Activated naive CD8-positive, alpha-beta T cell treated with anti-CD3 and anti-CD28 coated beads for 36 hours (primary cell): ENCODE data around the gene SCN2B. TPM values are rescaled to one million over a fixed set of nuclear protein-coding genes. Genes with fewer than 3 reads are reported as not detected.
A peak's percentile ranks its signal among the peaks of the same experiment; 100 is the strongest.

ENCODE experiments used
- DNase-seq: peaks from one replicate; pipeline ENCODE4 v3.0.0; 2021
- H3K27ac Mint-ChIP-seq: one replicate; pipeline ENCODE4 v1.8.0; 2022; ENCODE audit warnings: mild to moderate bottlenecking, moderate library complexity, mixed read lengths
- H3K27me3 Mint-ChIP-seq: one replicate; pipeline ENCODE4 v1.8.0; 2022; ENCODE audit warnings: mild to moderate bottlenecking, mixed read lengths
- H3K36me3 Mint-ChIP-seq: one replicate; pipeline ENCODE4 v1.8.0; 2021; ENCODE audit warnings: mild to moderate bottlenecking, mixed read lengths
- H3K4me1 Mint-ChIP-seq: one replicate; pipeline ENCODE4 v1.8.0; 2021; ENCODE audit warnings: mixed read lengths
- H3K4me3 Mint-ChIP-seq: one replicate; pipeline ENCODE4 v1.8.0; 2022; ENCODE audit warnings: mild to moderate bottlenecking, moderate library complexity, mixed read lengths
- H3K9me3 Mint-ChIP-seq: one replicate; pipeline ENCODE4 v1.8.0; 2022; ENCODE audit warnings: mixed read lengths
- total RNA-seq, 2 experiments: library from RNA; stranded (reverse); gene quantifications; one replicate each; pipeline ENCODE4 v1.2.3, GENCODE V29; 2021

SCN2B gene
- total RNA-seq, 2 experiments from 2014 or later = not detected

DNA sequence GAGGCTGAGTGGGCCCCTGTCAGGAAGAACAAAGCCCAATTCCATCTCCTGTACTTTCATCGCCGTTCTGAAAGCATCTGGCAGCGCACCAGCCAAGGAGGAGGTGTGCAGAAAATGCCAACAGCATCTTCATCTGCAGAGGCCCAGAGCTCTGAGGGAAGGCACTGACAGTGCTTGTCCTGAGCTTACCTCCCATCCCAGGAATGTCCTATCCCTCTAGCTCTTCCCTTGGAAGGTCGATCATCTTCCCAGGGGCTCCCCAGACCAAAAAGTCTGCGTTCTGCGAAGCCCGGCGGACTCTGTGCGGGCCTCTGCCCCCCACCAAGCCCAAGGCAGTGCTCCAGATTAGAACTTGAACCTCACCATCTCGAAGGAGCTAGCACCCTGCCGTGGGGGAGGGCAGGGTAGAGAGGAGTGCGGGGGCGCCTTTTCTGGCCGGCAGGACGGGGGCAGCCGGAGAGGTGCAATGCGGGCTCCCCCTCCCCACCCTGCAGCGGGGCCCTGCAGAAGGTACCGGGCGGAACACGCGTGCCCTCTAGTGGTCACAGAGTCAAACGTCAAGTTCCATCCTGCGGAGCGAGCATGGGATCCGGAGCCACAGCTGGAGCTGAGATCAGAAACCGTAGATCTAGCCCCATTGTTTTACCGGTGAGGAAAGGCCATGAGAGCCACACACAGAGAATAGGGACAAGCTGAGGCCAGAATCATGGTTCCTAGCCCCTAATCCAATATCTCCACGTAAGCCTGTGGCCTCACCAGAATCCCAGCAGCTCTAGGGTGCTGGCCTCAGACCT is 5.0 kb downstream of the SCN2B start:
- Mint-ChIP-seq H3K4me1 (peaks cover 6% of the 10 kb centered on the region), H3K9me3 (no peaks in the 10 kb centered on the region), H3K36me3 (no peaks in the 10 kb centered on the region), H3K27me3 (peaks cover 17% of the 10 kb centered on the region), H3K4me3 (no peak overlapping the region), H3K27ac (no peak overlapping the region)
- peak; percentile 73 for DNase-seq

DNA sequence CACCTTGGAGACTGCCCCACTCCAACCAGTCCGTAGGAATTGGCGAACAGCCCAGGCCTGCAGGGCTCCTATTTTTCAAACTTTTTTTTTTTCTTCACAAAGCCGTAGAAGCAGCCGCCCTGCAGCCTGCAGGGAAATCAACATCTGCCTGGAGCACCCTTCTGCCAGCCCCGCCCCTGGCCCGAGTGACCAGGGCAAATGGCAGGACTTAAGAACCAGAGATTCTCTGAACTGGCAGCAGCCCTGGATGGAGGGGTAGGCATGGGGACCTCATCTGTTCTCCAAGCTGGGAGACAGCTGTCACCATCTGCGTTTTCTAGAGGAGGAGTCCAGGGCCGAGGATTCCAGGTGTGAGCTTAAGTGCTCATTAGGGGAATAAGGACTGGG is 5.6 kb downstream of the SCN2B start:
- H3K4me1 Mint-ChIP-seq = peaks cover 6% of the 10 kb centered on the region
- no peaks in the 10 kb centered on the region for H3K9me3 Mint-ChIP-seq
- H3K27ac Mint-ChIP-seq = no peak overlapping the region
- H3K4me3 Mint-ChIP-seq = no peak overlapping the region
- H3K36me3 Mint-ChIP-seq = no peaks in the 10 kb centered on the region
- H3K27me3 Mint-ChIP-seq = peaks cover 12% of the 10 kb centered on the region
- no peak for DNase-seq

DNA sequence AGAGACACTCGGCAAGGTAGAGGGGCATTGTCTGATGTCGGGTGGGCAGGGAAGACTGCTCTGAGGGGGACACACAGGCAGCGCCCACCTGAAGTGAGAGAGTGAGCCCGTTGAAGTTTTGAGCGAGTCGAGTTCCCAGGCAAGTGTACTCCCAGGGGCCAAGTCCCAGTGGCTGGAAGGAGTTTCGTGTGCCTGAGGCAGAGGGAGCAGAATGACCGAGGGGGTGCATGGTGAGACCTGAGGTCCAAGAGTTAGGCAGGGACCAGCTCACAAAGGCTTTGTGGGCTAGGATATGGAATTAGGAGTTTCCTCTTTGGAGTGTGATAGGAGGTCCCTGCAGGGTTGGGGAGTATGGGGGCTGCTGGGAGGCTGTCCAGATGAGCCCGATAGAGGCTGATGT is 6.2 kb downstream of the SCN2B start:
- H3K4me1 Mint-ChIP-seq = peaks cover 4% of the 10 kb centered on the region
- no peaks in the 10 kb centered on the region for H3K36me3 Mint-ChIP-seq
- H3K4me3 Mint-ChIP-seq = no peak overlapping the region
- H3K9me3 Mint-ChIP-seq = no peaks in the 10 kb centered on the region
- no peak for DNase-seq
- peaks cover 9% of the 10 kb centered on the region for H3K27me3 Mint-ChIP-seq
- H3K27ac Mint-ChIP-seq = no peak overlapping the region

DNA sequence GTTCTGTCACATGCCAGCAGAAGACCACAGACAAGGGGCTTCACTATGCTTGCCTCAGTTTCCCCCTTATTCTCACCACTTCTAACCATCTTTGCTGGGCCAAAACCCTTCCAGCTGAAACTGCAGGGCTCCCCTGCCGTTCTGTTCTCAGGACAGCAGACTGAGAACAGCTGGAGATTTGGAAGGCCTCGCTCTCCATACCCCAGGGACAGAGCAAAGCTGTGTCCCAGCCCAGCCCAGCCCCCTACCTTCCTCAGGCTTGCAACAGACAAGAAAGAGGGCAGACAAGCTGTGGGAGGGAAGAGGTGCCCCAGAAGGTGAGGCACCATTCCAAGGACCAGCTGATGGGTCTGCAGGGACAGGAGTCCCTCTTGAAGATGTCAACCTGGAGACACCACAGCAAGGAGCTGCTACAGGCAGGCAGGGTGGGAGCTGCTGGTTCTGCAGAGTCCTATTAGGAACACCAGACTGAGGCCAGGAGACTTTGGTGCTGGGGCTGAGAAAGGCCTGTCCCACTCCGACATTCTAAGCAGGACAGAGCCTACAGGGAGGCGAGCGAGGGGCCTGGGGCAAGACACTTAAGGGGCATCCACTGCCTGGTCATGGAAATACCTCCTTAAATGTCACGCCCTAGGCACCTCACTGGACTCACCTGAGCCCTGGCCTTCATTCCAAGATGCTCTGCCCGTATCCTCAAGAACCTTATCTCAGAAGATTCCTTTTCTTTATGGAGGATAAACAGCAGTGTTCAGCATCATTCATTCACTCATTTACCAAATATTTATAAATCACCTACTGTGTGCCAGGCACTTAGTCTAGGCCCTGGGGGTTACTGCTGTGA is 6.9 kb downstream of the SCN2B start:
- DNase-seq = no peak
- Mint-ChIP-seq H3K27ac (no peak overlapping the region), H3K36me3 (no peaks in the 10 kb centered on the region), H3K9me3 (no peaks in the 10 kb centered on the region), H3K4me1 (peaks cover 4% of the 10 kb centered on the region), H3K4me3 (no peak overlapping the region), H3K27me3 (peaks cover 9% of the 10 kb centered on the region)

DNA sequence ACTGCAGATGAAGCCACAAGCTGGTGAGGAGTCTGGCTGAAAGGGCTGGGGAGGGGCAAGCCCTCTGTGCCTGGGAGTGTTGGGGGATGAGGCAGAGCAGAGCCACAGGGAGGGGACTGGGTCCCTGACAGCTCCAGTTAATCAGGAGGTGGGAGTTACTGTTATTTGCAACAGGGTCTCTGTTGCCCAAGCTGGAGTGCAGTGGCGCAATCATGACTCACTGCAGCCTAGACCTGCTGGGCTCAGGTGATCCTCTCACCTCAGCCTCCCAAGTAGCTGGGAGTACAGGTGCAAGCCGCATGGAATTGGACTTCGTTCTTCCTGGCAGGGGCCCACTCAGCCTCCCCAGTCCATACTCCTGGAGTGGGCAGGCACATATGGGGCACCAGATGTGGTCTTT is 7.7 kb downstream of the SCN2B start:
- no peak for DNase-seq
- H3K4me1 Mint-ChIP-seq = peaks cover 4% of the 10 kb centered on the region
- no peak overlapping the region for H3K27ac Mint-ChIP-seq
- no peaks in the 10 kb centered on the region for H3K9me3 Mint-ChIP-seq
- peaks cover 9% of the 10 kb centered on the region for H3K27me3 Mint-ChIP-seq
- no peak overlapping the region for H3K4me3 Mint-ChIP-seq
- no peaks in the 10 kb centered on the region for H3K36me3 Mint-ChIP-seq

DNA sequence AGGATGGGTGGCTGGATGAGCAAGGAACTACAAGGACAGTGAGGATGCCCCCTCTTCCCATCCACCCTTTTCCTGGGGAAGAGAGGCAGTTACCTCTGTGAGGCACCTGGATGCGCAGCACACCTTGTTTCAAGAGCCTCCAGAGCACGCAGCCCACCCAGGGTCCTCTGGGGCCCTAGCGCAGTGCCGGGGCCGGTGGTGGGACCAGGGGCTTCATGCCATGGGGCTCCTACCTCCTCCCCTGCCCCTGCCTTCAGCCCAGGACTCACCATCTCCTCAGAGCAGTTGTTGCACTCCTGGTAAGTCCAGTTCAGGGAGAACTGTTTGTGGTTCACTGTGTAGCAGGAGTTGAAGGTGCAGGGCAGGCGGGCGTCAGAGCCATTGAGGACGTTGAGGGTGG is 8.1 kb downstream of the SCN2B start:
- H3K9me3 Mint-ChIP-seq = no peaks in the 10 kb centered on the region
- H3K4me3 Mint-ChIP-seq = no peak overlapping the region
- H3K4me1 Mint-ChIP-seq = peaks cover 4% of the 10 kb centered on the region
- H3K36me3 Mint-ChIP-seq = no peaks in the 10 kb centered on the region
- no peak overlapping the region for H3K27ac Mint-ChIP-seq
- no peak for DNase-seq
- H3K27me3 Mint-ChIP-seq = peaks cover 12% of the 10 kb centered on the region

DNA sequence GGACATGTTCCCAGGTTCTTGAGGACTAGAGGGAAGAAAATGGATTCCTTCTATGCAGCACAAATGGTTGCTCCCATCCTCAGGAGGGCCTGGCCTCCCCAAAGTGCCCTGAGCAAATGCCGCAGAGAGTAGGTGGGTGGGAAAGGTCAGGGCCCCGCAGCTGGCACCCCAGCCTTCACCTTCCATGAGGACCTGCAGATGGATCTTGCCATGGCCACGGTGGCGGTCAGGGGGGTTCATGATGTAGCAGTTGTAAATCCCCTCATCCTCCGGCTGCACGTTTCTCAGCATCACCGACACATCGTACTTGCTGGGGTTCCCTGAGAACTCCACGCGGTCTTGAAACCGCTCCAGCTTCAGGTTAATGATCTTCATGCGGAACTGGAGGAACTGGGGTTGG is 8.5 kb downstream of the SCN2B start:
- no peak overlapping the region for H3K4me3 Mint-ChIP-seq
- H3K27me3 Mint-ChIP-seq = peaks cover 12% of the 10 kb centered on the region
- no peaks in the 10 kb centered on the region for H3K9me3 Mint-ChIP-seq
- DNase-seq = no peak
- no peaks in the 10 kb centered on the region for H3K36me3 Mint-ChIP-seq
- peaks cover 4% of the 10 kb centered on the region for H3K4me1 Mint-ChIP-seq
- no peak overlapping the region for H3K27ac Mint-ChIP-seq

DNA sequence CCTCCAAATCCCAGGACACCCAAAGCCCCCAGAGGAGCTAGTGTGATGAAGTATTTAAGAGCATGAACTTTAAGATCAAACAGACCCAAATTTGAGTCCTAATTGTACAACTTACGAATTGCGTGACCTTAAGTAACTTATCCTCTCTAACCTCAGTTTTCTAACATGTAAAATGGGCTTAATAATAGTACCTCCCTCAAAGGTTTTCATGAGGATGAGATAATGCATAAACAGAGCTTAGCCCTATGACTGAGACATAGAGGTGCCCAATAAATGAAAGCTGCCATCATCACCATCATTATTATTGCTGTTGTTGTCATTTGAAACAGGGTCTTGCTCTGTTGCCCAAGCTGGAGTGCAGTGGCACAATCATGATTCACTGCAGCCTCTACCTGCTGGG is 9.2 kb downstream of the SCN2B start:
- H3K27me3 Mint-ChIP-seq = peaks cover 12% of the 10 kb centered on the region
- peaks cover 4% of the 10 kb centered on the region for H3K4me1 Mint-ChIP-seq
- H3K36me3 Mint-ChIP-seq = no peaks in the 10 kb centered on the region
- H3K27ac Mint-ChIP-seq = no peak overlapping the region
- H3K4me3 Mint-ChIP-seq = no peak overlapping the region
- H3K9me3 Mint-ChIP-seq = no peaks in the 10 kb centered on the region
- no peak for DNase-seq

DNA sequence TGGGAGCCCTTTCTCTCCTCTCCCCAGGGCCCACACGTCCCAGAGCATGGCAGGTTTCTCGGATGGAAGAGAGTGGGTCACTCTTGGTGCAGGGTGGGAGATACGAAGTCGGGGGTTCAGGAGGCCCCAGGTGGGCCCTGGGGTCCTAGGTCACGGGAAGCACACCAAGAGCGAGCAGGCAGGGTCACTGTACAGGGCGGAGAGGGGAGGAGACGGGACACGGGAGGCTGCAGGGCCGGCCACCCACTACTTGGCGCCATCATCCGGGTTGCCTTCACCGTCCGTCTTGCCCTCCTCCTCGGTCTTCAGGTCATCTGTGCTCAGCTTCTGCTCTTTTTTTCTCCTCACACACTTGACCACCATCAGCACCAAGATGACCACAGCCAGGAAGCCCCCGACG is 9.8 kb downstream of the SCN2B start:
- no peaks in the 10 kb centered on the region for H3K9me3 Mint-ChIP-seq
- peaks cover 12% of the 10 kb centered on the region for H3K27me3 Mint-ChIP-seq
- no peak overlapping the region for H3K27ac Mint-ChIP-seq
- no peak overlapping the region for H3K4me3 Mint-ChIP-seq
- no peak for DNase-seq
- H3K36me3 Mint-ChIP-seq = no peaks in the 10 kb centered on the region
- peaks cover under 1% of the 10 kb centered on the region for H3K4me1 Mint-ChIP-seq

DNA sequence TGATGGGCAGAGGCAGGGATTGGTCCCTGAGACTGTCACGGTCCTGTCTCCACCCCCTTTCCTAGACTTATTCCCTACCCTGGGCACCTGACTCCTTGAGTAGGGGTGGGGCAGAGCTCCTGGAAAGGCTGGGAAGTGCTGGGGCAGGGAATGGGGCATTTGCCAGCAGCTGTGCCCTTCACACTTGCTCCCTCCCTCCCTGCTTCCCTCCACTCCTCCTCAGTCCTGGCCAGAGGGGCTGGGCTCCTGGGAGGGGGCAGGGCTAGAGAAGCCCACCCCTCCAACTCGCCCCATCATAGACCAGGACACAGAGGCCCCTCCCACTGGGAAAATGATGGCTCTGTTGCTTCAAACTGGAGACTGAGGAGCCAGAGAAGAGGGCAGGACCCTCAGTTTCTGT is 11.6 kb downstream of the SCN2B start:
- no peak for DNase-seq
- H3K4me1 Mint-ChIP-seq = no peaks in the 10 kb centered on the region
- H3K27ac Mint-ChIP-seq = no peak overlapping the region
- no peaks in the 10 kb centered on the region for H3K9me3 Mint-ChIP-seq
- no peaks in the 10 kb centered on the region for H3K36me3 Mint-ChIP-seq
- H3K4me3 Mint-ChIP-seq = no peak overlapping the region
- peaks cover 6% of the 10 kb centered on the region for H3K27me3 Mint-ChIP-seq

DNA sequence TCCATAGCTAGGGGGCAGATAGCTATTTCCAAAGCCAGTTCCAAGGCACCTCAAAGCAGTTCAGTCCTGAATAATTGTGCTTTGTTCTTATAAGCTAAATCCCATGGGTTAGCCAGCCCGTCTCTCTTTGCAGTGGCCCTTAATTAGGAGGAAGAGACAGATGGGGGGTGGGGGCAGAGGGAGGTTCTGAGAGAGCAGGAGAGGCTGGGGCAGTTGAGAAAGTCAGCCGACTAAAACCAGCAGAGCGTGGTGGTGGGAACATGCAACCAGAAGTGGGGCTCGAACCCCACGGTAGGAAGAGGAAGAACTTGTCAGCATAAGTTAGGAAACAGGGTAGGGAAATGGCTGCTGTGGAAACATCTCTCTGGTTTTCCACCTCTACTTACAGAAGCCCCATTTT is 12.9 kb downstream of the SCN2B start:
- H3K4me3 Mint-ChIP-seq = no peak overlapping the region
- H3K36me3 Mint-ChIP-seq = no peaks in the 10 kb centered on the region
- H3K27ac Mint-ChIP-seq = no peak overlapping the region
- DNase-seq = no peak
- no peaks in the 10 kb centered on the region for H3K4me1 Mint-ChIP-seq
- H3K27me3 Mint-ChIP-seq = peaks cover 12% of the 10 kb centered on the region
- H3K9me3 Mint-ChIP-seq = no peaks in the 10 kb centered on the region

DNA sequence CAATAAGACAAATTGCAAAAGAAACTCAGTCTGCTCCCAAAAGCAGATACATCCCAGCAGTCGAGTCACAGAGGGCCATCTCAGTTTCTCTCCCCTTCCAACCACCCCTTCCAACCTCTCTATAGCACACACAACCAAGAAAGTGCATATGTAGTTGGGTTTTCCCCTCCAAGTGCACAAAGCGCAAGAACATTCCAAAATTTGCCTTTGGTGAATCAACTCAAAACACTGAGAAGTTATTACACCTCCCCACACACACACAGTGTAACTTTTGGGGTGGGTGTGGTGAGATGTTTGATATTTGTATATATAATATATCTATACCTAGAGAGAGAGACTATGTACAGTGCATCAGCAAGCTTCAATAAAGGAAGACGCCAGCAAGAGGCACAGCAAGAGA is 13.6 kb downstream of the SCN2B start:
- no peaks in the 10 kb centered on the region for H3K36me3 Mint-ChIP-seq
- H3K27me3 Mint-ChIP-seq = peaks cover 18% of the 10 kb centered on the region
- H3K9me3 Mint-ChIP-seq = no peaks in the 10 kb centered on the region
- H3K4me3 Mint-ChIP-seq = no peak overlapping the region
- H3K4me1 Mint-ChIP-seq = no peaks in the 10 kb centered on the region
- H3K27ac Mint-ChIP-seq = no peak overlapping the region
- DNase-seq = no peak

DNA sequence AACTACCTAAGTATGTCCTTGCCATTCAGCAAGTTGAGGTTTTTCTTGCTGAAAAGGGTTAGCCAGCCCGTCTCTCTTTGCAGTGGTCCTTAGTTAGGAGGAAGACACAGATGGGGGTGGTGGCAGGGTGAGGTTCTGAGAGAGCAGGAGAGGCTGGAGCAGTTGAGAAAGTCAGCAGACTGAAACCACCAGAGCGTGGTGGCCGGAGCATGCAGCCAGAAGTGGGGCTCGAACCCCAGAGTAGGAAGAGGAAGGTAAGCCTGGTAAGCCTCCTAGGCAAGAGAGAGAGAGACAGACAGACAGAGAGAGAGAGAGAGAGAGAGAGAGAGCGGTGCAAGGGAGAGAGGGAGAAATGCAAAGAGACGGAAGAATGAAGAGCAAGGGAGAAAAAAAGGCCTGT is 14.7 kb downstream of the SCN2B start:
- H3K9me3 Mint-ChIP-seq = no peaks in the 10 kb centered on the region
- no peak overlapping the region for H3K27ac Mint-ChIP-seq
- no peak for DNase-seq
- H3K4me1 Mint-ChIP-seq = peaks cover under 1% of the 10 kb centered on the region
- peaks cover 29% of the 10 kb centered on the region for H3K27me3 Mint-ChIP-seq
- no peak overlapping the region for H3K4me3 Mint-ChIP-seq
- H3K36me3 Mint-ChIP-seq = no peaks in the 10 kb centered on the region

DNA sequence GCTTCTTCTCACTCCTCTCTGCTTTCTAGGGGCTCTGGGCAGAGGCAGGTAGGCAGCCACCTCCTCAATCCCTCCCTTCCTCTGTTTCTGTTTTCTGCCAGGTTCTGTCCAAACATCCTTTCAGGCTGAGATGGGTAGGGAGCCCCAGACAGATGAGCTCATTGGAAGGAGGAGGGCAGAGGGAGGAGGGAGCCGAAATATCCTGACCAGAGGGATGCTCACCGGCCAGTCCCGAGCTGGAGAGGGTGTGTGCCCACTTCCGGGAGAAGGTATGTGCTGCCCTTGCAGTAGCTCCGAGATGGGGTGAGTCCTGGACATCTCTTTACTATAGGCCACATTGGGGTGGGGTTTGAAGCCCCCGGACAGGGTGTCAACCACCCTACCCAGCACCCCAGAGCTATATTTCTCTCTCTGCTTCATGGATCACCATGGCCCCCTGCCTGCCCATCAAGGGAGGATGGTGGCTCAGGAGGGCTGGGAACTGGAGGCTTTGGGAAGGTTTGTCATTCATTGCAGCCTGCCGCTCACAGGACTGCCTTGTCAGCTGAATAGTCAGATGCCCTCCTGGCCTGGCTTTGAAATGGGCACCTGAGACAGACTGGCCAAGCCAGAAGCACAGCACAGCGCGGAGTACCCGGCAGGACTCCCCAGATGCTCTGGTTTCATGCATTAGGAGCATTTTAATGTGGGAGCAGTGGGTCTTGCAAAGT is 19.1 kb downstream of the SCN2B start:
- no peaks in the 10 kb centered on the region for H3K36me3 Mint-ChIP-seq
- H3K4me3 Mint-ChIP-seq = no peak overlapping the region
- no peaks in the 10 kb centered on the region for H3K9me3 Mint-ChIP-seq
- peaks cover 7% of the 10 kb centered on the region for H3K4me1 Mint-ChIP-seq
- H3K27ac Mint-ChIP-seq = no peak overlapping the region
- no peak for DNase-seq
- peaks cover 70% of the 10 kb centered on the region for H3K27me3 Mint-ChIP-seq

DNA sequence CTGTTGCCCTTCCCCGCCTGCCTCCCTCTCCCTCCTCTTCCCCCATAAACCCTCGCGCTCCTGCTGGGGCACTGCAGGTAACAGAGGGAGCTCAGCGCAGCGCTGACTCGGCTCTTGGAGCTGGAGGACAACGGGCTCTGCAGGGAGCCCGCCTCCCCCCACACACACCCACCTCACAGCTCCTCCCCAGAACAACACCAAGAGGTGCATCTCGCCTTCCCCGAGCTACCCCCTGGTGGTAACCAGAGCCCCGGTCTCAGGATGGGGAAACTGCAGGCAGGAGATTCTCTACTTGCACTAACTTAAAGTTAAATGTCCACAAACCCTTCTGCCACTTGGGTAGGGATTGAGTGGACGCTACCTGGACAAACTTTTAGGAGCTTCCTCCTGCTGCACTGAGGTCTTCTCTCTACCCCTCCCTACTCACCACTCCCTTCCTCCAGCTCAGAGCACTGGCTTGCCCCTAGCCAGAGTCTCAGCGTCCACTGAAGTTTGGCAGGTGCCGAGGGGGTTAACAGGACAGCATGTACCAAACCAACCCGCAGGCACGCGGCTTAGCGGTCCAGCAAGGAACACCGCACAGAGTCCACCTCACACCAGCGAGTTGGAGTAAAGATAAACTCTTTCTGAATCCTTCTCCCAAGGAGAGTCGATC is 19.8 kb downstream of the SCN2B start:
- DNase-seq = peak; percentile 39
- Mint-ChIP-seq H3K4me3 (no peak overlapping the region), H3K4me1 (peaks cover 7% of the 10 kb centered on the region), H3K9me3 (no peaks in the 10 kb centered on the region), H3K27me3 (peaks cover 75% of the 10 kb centered on the region), H3K27ac (no peak overlapping the region), H3K36me3 (no peaks in the 10 kb centered on the region)
